Keratinocyte (primary cell): ENCODE measurements around the gene GPATCH2. TPM values are rescaled to one million over a fixed set of nuclear protein-coding genes. Genes with fewer than 3 reads are reported as not detected.

Experiments
- DNase-seq: peaks from one replicate; pipeline ENCODE4 v3.0.0-alpha.2; 2011; ENCODE audit warnings: low read depth, missing footprints, low spot score
- FAIRE-seq: peaks from 2 replicates; lab custom pipeline; 2011; peaks lifted over from hg19 to GRCh38; lab: Jason Lieb, UNC
- H2AFZ ChIP-seq: 2 replicates; pipeline ENCODE4 v1.6.0; 2012; ENCODE audit warnings: low read length, control low read depth, inconsistent platforms; ENCODE audit not compliant: control insufficient read depth
- H3K27ac ChIP-seq: 2 replicates; pipeline ENCODE4 v1.5.1; 2011; ENCODE audit warnings: low read length; ENCODE audit not compliant: control insufficient read depth, insufficient read depth
- H3K27me3 ChIP-seq: 3 replicates; pipeline ENCODE4 v1.6.0; 2011; ENCODE audit warnings: low read length; ENCODE audit not compliant: control insufficient read depth, insufficient read depth; ENCODE audit errors: extremely low read depth
- H3K36me3 ChIP-seq, 2 experiments: 2 replicates in 1 of 2; 3 replicates in 1 of 2; pipeline ENCODE4 v1.5.1; 2011; ENCODE audit warnings: low read length in 2 of 2, mild to moderate bottlenecking in 1 of 2; ENCODE audit not compliant: control insufficient read depth in 2 of 2, insufficient read depth in 2 of 2; ENCODE audit errors: extremely low read depth in 1 of 2
- H3K4me1 ChIP-seq: 3 replicates; pipeline ENCODE4 v1.5.1; 2011; ENCODE audit warnings: low read length; ENCODE audit not compliant: control insufficient read depth, insufficient read depth; ENCODE audit errors: extremely low read depth
- H3K4me2 ChIP-seq: 3 replicates; pipeline ENCODE4 v1.6.0; 2011; ENCODE audit warnings: low read depth, low read length; ENCODE audit not compliant: control insufficient read depth, insufficient read depth; ENCODE audit errors: extremely low read depth
- H3K4me3 ChIP-seq, 3 experiments: fragments of 200-600 bp in 1 of 3; sonication (generic) in 1 of 3; 2 replicates in 2 of 3; 3 replicates in 1 of 3; pipeline ENCODE4 v1.5.1; 2011 to 2016; ENCODE audit warnings: low read length in 3 of 3, mild to moderate bottlenecking in 3 of 3, control low read depth in 2 of 3, inconsistent platforms in 1 of 3, low read depth in 1 of 3, mixed read lengths in 1 of 3, mixed run types in 1 of 3, moderate library complexity in 1 of 3; ENCODE audit not compliant: control insufficient read depth in 2 of 3, insufficient read depth in 2 of 3; ENCODE audit errors: extremely low read depth in 1 of 3
- H3K79me2 ChIP-seq: 2 replicates; pipeline ENCODE4 v1.6.0; 2012; ENCODE audit warnings: low read length; ENCODE audit not compliant: control insufficient read depth, insufficient read depth
- H3K9ac ChIP-seq: 3 replicates; pipeline ENCODE4 v1.6.0; 2011; ENCODE audit warnings: low read length; ENCODE audit not compliant: control insufficient read depth, insufficient read depth; ENCODE audit errors: extremely low read depth
- H3K9me1 ChIP-seq: 3 replicates; pipeline ENCODE4 v1.6.0; 2011; ENCODE audit warnings: low read length; ENCODE audit not compliant: control insufficient read depth, insufficient read depth; ENCODE audit errors: extremely low read depth
- H3K9me3 ChIP-seq: 2 replicates; pipeline ENCODE4 v1.5.1; 2012; ENCODE audit warnings: low read depth, low read length; ENCODE audit not compliant: control insufficient read depth
- H4K20me1 ChIP-seq: 3 replicates; pipeline ENCODE4 v1.6.0; 2011; ENCODE audit warnings: low read length; ENCODE audit not compliant: control insufficient read depth, insufficient read depth; ENCODE audit errors: extremely low read depth
- EZH2 ChIP-seq: IDR thresholded peaks from one replicate; pipeline ENCODE4 v1.6.1; 2012; ENCODE audit warnings: inconsistent platforms, mild to moderate bottlenecking, low read length, moderate library complexity
- dilution Hi-C: fragments of 300-500 bp; cut with MboI; formaldehyde crosslinking; loops from one replicate; pipeline ENCODE4 v1.7.0; 2020; ENCODE audit warnings: low sequenced_read_pairs; ENCODE audit not compliant: extremely low pct_ligation_motif_present
- polyA plus RNA-seq, 5 experiments: library from polyadenylated mRNA; depleted of rRNA in 3 of 5; stranded (reverse) in 3 of 5; stranded (forward) in 1 of 5; unstranded in 1 of 5; fragments of >200 nt; gene quantifications; 1 replicate in 1 of 5; 2 replicates in 3 of 5; 3 replicates in 1 of 5; pipeline versions ENCODE4 v1.2.1 to v1.2.3, GENCODE V29; 2011 to 2012; ENCODE audit warnings: missing spikeins in 2 of 5, low read depth in 1 of 5, low replicate concordance in 1 of 5
- TF ChIP-seq, protein P1 (sequence below), 3 experiments: IDR thresholded peaks in 1 of 3; conservative IDR thresholded peaks in 1 of 3; optimal IDR thresholded peaks in 1 of 3; 2 replicates in 2 of 3; 3 replicates in 1 of 3; pipeline versions ENCODE3 to v1.5.1; 2011; ENCODE audit warnings: low read length in 3 of 3, mild to moderate bottlenecking in 3 of 3, moderate library complexity in 2 of 3, control low read depth in 1 of 3, inconsistent platforms in 1 of 3; ENCODE audit not compliant: insufficient read depth in 2 of 3; ENCODE audit errors: extremely low read depth in 1 of 3

GPATCH2 gene
- polyA plus RNA-seq, 1 donor (not counting 4 experiments of a cell fraction or from before 2014, with no cell fraction given) = 15.7 TPM

DNA sequence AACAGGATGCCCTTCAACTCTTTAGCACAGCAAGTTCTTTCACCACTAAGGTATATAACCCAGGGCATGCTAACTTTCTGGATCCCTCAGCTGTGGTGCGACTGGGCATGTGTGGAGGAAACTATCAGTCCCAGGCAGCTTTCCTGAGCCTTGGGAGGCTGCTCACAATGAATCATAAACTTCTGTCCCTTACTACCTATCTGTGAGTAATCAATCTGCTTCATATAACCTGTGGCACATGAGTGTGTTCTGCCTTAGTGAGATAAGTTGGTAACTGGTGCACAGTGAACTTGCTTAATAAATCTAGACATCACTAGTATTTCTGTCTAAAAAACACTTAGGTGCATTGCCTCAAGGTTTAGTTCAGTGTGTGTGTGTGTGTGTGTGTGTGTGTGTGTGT, 158.0 kb downstream of the GPATCH2 start:
- Histone ChIP-seq H3K79me2 (no peaks in the 10 kb centered on the region), H4K20me1 (no peaks in the 10 kb centered on the region), H3K27me3 (no peaks in the 10 kb centered on the region), H3K4me3 (no peak overlapping the region), H3K4me2 (no peak overlapping the region), H3K27ac (no peak overlapping the region), H3K9ac (no peak overlapping the region), H3K36me3 (no peaks in the 10 kb centered on the region), H3K4me1 (peaks cover 3% of the 10 kb centered on the region), H3K9me3 (no peaks in the 10 kb centered on the region), H3K9me1 (no peaks in the 10 kb centered on the region), H2AFZ (no peak overlapping the region)
- TF ChIP-seq, protein P1, sequence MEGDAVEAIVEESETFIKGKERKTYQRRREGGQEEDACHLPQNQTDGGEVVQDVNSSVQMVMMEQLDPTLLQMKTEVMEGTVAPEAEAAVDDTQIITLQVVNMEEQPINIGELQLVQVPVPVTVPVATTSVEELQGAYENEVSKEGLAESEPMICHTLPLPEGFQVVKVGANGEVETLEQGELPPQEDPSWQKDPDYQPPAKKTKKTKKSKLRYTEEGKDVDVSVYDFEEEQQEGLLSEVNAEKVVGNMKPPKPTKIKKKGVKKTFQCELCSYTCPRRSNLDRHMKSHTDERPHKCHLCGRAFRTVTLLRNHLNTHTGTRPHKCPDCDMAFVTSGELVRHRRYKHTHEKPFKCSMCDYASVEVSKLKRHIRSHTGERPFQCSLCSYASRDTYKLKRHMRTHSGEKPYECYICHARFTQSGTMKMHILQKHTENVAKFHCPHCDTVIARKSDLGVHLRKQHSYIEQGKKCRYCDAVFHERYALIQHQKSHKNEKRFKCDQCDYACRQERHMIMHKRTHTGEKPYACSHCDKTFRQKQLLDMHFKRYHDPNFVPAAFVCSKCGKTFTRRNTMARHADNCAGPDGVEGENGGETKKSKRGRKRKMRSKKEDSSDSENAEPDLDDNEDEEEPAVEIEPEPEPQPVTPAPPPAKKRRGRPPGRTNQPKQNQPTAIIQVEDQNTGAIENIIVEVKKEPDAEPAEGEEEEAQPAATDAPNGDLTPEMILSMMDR (optimal IDR thresholded peaks at IDR 0.05 in 1 of 3, IDR thresholded peaks at IDR 0.05 in 1 of 3, conservative IDR thresholded peaks at IDR 0.05 in 1 of 3; ENCODE audit: extremely low read depth in 1 of 3, insufficient read depth in 2 of 3, low read length in 3 of 3) = no peak
- FAIRE-seq (peak; percentile 29), DNase-seq (no peak)
- dilution Hi-C loops = no loop called here

DNA sequence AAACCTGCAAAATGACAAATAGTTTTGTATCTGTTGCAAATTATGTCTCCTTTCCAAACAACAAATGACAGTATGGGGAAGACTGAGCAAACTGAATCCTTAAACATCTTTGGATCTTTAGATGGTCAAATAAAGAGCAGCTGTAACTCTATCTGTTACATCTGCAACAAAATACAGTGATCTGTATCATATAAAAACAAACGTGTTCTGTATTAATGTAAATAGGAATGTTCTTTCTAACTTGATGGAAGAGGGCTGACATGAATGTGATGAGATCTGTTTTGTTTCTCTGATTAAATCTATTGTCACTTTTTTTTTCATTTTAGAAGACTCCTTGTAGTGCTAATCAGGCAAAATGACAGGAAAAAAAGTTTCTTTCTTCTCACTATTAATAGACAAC, 159.5 kb downstream of the GPATCH2 start:
- no peak overlapping the region for H3K27ac ChIP-seq
- H3K9me3 ChIP-seq = no peaks in the 10 kb centered on the region
- H4K20me1 ChIP-seq = no peaks in the 10 kb centered on the region
- DNase-seq (no peak), FAIRE-seq (no peak)
- no peaks in the 10 kb centered on the region for H3K36me3 ChIP-seq
- H3K4me3 ChIP-seq = no peak overlapping the region
- no peaks in the 10 kb centered on the region for H3K79me2 ChIP-seq
- TF ChIP-seq, protein P1 (optimal IDR thresholded peaks at IDR 0.05 in 1 of 3, IDR thresholded peaks at IDR 0.05 in 1 of 3, conservative IDR thresholded peaks at IDR 0.05 in 1 of 3; ENCODE audit: extremely low read depth in 1 of 3, insufficient read depth in 2 of 3, low read length in 3 of 3) = no peak
- TF ChIP-seq EZH2 = no peak
- dilution Hi-C loops = no loop called here
- no peak overlapping the region for H3K9ac ChIP-seq
- H3K9me1 ChIP-seq = no peaks in the 10 kb centered on the region
- peaks cover 3% of the 10 kb centered on the region for H3K4me1 ChIP-seq
- no peak overlapping the region for H3K4me2 ChIP-seq
- H3K27me3 ChIP-seq = no peaks in the 10 kb centered on the region
- no peak overlapping the region for H2AFZ ChIP-seq
